AG10803 (cell line): ENCODE measurements around the gene ESPNL.

ENCODE experiments used
- DNase-seq: peaks from one replicate; pipeline ENCODE4 v3.0.0; 2010; ENCODE audit warnings: low read depth
- H3K4me3 ChIP-seq: 2 replicates; pipeline ENCODE4 v1.5.1; 2011; ENCODE audit warnings: mild to moderate bottlenecking, low read length, control low read depth
- CTCF ChIP-seq: conservative IDR thresholded peaks from 2 replicates; pipeline ENCODE4 v1.5.1; 2011; ENCODE audit warnings: mild to moderate bottlenecking, low read length, control low read depth, inconsistent platforms

Gene ESPNL

GRCh38 chr2:238067939-238068338, 32.2 kb upstream of the ESPNL start:
- no peak overlapping the region for H3K4me3 ChIP-seq
- no peak for TF ChIP-seq CTCF

GRCh38 chr2:238069021-238069709, 31.0 kb upstream of the ESPNL start:
- DNase-seq, result no peak
- H3K4me3 ChIP-seq, result no peak overlapping the region
- TF ChIP-seq CTCF, result no peak

More at GRCh38 chr2:238067939-238068338, 32.2 kb upstream of the ESPNL start:
- no peak for DNase-seq

GRCh38 chr2:238069877-238070276, 30.3 kb upstream of the ESPNL start:
- DNase-seq, result no peak
- no peak for TF ChIP-seq CTCF
- no peak overlapping the region for H3K4me3 ChIP-seq

- TF ChIP-seq CTCF, result no peak
- no peak overlapping the region for H3K4me3 ChIP-seq
- no peak for DNase-seq
These were observed 24.7 kb upstream of the ESPNL start for GRCh38 chr2:238075397-238075796.

GRCh38 chr2:238077292-238077691, 22.8 kb upstream of the ESPNL start:
- no peak for TF ChIP-seq CTCF
- H3K4me3 ChIP-seq, result no peak overlapping the region
- DNase-seq, result no peak

GRCh38 chr2:238079874-238080327, 20.2 kb upstream of the ESPNL start:
- no peak for TF ChIP-seq CTCF
- H3K4me3 ChIP-seq, result no peak overlapping the region
- DNase-seq, result no peak

- no peak for TF ChIP-seq CTCF
- no peak overlapping the region for H3K4me3 ChIP-seq
- DNase-seq, result no peak
These were observed 19.6 kb upstream of the ESPNL start for GRCh38 chr2:238080518-238080917.
